Gastrocnemius medialis (tissue), 4 donors: ENCODE measurements around the gene VSIG4.

ENCODE experiments used
- CTCF ChIP-seq, 5 experiments: fragments of 450-650 bp in 3 of 5; fragments of 200-600 bp in 2 of 5; sonication (generic) in 2 of 5; IDR thresholded peaks in 4 of 5; conservative IDR thresholded peaks in 1 of 5; 1 replicate in 4 of 5; 2 replicates in 1 of 5; pipeline ENCODE4 v1.5.1; 2016 to 2019; ENCODE audit warnings: antibody characterized with exemption in 5 of 5, mild to moderate bottlenecking in 3 of 5, moderate library complexity in 3 of 5
- POLR2A ChIP-seq, 2 donors: fragments of 450-650 bp; IDR thresholded peaks; one replicate each; pipeline ENCODE4 v1.6.1; 2017; ENCODE audit warnings: antibody characterized with exemption in 2 of 2, mild to moderate bottlenecking in 2 of 2, moderate library complexity in 2 of 2

- TF ChIP-seq CTCF (IDR thresholded peaks at IDR 0.05 in 4 of 5, conservative IDR thresholded peaks at IDR 0.05 in 1 of 5), result no peak
- no peak for TF ChIP-seq POLR2A (IDR thresholded peaks at IDR 0.05)
Observed at GRCh38 chrX:65987811-65988210, 52.1 kb downstream of the VSIG4 start.
